GM18868 (cell line): ENCODE data around the gene CCDC149.
A peak's percentile ranks its signal among the peaks of the same experiment; 100 is the strongest.

Source experiments
- ATAC-seq: cut with Tn5 transposase; IDR thresholded peaks from one replicate; pipeline ENCODE4 v1.9.1; 2021; ENCODE audit warnings: mild to moderate bottlenecking, moderate library complexity; ENCODE audit not compliant: unreplicated experiment

The CCDC149 gene

DNA sequence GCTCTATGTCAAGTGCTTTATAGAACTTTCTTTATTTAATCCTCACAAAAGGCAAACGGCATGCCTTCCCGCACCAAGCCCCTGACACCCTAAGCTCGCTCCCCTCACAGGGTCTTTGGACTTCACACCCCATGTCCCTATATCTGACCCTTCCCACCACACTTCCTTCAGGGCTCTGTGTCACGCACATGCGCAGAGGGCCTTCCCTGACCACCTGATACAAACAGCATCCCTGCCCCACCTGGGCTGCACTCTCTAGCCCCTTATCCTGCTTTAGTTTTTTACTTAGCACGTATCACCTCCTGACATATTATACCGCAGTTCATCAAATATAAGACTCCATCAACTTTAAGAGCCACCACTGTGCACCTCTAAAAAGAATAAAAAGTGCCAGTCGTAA lies 67.7 kb downstream of the CCDC149 start:
- no peak for ATAC-seq

DNA sequence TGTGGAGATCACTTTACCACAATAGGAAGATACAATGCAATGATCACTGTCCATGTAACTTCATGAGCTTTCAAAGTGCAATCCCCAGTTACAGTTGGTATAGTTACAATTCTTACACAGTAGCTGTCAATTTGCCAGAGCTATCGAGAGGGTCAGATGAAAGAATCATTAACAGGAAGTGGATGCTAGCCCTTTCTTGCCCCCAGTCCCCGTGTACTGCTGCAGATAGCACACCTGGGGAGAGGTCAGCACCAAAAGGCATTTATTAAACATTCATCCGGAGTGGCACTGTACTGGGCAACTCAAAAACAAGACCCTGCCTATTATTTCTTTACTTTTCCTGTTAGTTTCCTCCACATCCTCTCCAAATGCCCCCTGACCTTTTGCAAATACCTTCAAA lies 69.7 kb downstream of the CCDC149 start:
- no peak for ATAC-seq

DNA sequence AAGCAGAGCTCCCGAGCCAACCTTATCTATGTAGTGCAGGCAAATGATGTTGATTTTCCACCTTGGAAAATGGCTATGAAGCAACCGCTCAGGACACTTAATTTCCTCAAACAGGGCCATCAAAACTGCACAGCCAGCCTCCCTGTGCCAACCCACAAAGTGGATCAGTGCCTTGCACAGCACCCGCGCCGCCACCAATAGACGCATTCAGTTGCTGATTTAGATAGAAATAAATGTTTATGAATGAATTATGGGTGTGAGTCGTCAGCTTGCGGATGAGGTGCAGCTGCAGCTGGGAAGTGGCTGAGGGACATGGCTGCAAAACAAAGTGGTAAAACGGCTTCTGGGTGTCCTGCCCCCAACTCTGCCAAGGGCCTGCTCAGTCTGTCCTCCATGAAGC lies 70.5 kb downstream of the CCDC149 start:
- no peak for ATAC-seq

DNA sequence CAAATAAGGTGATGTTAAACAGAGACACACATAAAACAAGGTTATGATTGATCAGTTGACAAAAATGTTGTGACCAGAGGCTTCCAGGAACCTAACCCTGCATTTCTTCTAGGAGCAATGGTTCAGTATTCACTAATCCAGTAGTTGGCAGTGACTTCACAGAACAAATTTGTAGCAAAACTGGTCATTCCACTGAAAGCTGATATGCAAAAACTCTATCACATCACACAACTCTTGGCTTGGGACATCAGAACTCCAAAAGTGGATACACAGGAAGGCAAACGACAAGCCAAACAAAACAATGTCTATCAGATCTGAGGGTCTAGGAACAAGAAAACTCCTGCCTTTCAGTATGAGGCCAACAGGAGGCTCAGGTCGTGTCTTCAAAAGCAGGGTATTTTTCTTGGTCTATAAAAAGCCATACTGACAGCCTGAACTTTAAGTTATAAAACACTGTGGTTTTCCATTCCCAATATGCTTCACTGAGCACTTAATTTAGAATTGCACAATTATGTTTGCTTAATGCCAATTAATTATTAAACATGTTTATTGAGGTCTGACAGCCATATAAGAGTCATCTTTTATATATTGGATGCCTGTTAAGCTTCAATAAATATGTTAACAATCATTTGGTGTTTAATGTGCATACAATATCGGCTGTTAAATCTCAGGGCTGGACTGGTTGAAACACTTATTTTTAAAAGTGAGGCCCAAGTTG lies 71.9 kb downstream of the CCDC149 start:
- no peak for ATAC-seq

DNA sequence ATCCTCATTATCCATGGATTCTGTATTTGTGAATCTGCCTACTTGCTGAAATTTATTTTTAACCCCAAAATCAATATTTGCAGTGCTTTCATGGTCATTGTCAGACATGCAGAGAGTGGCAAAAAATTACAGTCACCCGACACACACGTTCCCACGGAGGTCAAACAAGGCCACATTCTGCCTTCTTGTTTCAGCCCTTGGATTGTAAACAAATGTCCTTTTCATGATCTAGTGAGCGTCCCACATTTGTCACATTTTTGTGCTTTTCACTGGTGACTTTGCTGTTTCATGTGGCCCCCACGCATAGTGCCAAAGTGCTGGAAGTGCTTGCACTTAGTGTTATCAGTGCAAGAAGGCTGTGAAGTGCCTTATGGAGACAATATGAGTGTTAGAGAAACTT lies 72.5 kb downstream of the CCDC149 start:
- ATAC-seq: no peak

DNA sequence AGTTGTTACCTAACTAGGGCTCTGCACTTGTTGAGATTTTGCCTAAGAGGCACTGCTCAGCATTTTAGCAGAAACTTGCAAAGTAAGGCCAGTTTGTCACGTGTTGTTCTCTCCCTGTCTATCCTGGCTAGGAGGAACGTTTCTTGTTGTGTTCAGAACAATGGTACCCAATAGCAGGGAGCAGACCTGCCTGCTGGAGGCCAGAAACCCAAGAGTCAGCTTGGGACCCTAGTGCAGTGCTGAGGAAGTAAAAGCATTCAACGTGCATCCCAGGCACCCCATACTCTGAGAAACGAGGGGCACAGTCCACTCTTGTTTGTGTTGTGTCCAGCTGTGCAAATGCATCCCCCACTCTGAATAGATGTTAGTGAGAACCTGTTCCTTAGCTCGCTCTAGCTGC lies 75.1 kb downstream of the CCDC149 start:
- ATAC-seq: no peak

DNA sequence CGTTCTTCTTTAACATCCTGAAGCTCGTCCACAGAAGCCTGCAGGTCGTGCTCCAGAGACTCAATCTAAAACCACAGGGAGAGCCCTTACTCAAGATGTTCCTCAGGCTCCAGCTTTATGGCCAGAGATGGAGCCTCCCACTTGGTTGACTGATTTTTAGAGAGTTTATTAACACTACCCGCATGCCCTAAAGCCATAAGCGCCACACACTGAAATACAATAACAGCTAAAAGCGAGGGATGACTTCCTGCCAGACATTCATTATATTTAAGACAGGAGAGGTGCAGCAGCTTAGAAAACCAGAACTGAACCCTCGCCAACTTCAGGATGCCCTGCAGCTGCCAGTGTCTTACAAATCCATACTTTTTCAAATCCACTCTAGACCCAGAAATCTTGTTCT lies 75.5 kb downstream of the CCDC149 start:
- no peak for ATAC-seq

DNA sequence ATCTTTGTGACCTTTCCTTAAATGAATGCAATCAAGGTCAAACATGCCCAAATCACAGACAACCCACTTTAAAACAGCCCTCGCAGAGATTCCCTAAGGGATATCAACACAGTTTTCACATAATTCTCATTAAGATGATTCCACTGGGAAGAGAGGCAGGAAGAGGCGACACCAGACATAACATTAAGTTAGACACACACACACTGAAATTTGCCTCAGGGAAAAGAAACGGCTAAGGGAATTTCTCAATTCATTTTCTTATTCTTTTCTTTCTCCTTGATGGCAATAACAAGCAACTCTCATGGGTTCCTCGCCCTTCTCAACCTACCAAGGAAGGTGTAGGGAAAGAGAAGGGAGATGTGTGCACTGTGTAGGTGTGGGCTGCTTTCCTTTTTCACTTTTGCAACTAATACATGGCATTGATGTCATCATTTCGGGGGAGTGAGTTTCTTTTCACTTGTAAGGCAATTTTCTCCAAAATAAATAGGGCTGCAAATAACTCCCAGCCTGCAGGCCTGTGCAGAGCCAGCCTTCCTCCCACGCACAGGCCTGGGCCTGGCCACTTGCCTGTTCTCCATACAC lies 76.1 kb downstream of the CCDC149 start:
- no peak for ATAC-seq

DNA sequence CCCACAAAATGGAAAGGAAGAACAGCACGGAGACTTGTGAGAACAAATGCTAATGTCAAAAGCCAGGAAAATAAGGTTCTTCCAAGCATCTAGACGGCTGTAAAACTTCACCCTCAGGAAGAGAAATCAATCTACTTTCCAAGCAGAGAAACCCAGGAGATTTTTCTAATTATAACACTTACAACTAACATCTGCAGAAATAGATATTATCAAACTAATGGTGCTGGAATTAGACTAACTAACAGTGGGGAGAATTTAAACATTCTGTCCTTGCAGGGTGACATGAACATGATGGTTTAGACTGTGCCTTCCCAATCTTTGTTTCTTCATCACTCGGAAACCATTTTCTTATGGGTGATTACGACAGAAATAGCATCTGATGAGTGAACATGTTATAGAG lies 77.1 kb downstream of the CCDC149 start:
- ATAC-seq: no peak

DNA sequence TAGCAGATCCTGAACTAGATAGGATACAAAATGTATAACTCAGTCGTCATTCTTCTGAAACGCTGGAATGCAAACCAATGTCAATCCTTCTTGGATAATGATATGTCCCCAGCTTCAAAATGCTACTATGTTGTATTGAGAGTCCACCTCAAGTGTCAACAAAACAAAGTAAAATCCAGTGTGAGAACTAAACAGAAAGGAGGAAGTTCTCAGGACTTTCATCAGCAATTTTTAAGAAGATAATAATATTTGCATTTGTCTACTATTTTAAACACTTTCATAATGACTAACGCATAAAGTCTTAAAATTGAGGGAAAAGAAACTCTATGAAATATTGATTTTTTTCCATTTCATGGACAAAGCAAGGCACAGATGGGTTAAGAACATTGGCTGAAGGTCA lies 81.2 kb downstream of the CCDC149 start:
- peak; percentile 65 for ATAC-seq

DNA sequence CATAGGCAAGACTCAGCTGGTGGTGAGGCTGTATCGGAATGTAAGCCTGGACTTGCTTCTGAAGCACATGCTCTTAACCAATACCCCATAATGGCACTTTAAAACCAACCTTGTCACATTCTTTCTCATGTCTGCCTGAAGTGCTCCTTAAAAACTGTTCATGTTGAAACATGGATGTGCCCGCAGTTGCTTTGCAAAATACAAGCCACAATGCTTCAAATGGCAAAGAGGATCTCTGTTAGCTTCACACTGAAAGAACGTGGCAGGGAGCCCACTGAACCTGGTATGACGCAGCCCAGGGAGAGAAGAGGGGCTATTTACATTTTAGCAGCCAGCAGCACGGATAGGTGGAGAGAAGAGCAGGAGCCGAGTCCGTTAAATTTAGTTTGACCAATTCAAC lies 88.1 kb downstream of the CCDC149 start:
- no peak for ATAC-seq

DNA sequence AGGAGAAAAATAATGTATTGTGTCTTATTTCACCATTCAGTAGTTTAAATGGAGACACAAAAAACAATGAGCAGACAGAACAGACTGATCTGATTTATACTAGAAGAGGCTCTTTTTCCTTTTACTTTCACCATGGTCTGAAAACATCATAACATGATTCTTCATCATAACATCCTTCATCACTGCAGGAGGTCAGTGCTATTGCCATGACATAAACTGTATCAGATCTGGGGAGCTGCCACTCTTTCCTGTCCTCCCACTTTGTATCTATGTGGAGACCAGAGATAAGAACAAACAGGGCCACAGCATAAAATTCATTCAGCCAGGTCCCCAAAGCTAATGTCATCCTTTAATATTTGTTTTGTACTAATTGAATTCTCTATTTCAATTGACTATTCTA lies 92.3 kb downstream of the CCDC149 start:
- no peak for ATAC-seq

DNA sequence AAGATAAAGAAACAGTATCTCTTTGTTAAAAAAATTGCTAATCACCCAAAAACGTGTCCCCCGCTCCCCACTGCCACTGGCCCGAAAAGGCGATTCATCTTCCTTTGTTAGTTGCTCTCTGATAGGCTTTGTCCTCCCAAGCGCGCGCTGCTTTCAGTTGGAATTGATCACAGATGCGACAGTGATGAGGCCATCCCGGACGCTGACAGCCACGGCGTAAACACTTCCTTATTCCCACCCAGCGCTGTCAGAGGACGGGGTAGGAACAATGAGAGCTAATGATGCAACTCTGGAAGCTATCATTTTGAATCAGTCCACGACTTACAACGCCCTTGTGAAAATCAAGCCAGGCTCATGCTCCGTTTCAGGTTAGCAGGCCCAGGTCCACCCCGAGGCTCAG lies 96.0 kb downstream of the CCDC149 start:
- ATAC-seq: no peak

DNA sequence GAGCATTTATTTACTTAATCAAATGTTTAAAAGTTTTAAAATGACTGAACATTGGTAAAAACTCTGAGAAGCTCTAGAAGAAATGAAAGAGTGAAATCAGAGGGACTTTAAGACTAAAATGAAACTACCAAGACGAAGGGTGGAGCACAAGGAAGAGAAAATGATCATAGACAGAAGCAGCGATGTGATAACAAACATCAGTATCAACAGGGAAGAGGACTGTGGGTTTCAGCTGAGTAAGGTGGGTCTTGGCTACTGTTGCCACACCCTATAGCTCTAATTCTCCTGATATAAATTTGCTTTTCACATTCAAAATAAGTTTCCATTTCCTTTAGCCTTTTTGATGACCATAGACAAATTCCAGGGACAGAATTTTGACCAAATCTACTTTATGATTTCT lies 99.1 kb downstream of the CCDC149 start:
- no peak for ATAC-seq

DNA sequence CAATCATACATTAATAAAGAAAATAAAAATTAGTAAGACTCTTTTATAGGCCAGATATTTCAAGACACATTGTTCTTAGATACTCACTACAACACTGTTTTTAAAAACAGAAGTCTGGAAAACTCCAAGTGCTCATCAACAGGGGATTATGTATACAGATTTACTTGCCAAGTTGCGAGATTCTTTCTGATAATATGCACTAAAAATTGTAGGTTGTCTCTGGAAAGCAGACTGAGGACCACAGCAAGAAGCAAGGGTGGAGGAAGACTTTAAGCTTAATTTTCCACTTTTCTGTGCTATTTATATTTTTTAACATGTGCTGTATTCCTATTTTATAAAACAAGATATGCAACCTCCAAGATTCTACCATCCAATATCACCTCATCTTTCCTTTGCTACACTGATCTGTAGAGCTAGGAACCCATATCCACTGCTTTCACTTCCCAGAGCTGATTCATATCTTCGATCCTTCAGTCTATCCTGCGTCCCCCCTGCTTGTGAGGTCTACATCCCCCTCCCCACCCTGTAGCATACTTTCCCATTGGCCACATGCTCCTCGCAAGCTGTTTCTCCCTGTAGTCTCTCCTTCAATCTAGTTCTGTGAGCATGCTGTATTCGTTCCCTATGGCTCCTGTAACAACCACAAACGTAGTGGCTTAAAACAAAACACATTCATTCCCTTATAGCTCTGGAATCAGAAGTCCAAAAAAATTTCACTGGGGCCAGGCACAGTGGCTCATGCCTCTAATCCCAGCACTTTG lies 101.8 kb downstream of the CCDC149 start:
- no peak for ATAC-seq

DNA sequence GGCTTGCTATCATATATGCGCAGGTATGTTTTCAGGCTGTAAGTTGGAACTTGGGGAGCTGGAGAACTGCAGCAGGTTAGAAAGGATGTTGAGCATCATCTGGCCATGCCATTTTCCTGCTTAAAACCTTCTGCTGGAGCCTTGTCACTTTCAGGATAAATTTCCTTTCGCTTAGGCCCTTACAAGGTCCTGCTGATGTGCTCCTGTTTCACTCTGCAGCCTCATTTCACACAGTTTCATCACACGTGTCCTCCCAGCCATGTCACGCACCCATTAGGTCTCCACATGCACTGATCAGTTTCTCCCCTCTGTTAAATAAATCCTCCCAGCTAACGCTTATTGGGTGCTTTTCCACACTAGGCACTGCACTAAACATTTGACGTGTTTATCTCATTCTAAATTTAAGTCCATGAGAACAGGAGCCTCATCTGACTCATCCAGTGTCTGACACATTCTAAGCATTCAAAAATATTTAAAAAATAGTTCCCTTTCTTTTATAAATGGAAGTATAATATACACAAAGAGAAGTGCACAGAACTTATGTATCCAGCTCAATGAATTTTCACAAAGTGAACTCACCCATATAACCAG lies 102.9 kb downstream of the CCDC149 start:
- no peak for ATAC-seq

DNA sequence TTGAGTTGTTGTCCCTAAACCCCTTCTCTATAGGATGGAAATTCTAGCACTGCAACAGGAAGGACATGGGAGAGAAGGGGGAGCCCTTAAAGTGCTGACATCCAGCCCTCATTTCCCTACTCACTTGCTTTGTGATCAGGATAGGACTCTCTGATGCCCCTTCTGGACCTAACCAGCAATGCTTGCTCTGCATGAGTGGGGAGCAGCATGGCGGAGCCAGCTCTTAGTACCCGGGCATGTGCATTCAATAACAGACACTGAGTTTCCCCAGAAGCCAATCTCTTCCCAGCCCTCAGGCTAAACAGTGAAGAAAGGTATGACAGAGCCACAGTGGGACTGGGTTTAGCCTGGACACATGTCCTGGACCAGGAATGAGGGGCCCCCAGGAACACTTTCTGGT lies 103.5 kb downstream of the CCDC149 start:
- no peak for ATAC-seq

DNA sequence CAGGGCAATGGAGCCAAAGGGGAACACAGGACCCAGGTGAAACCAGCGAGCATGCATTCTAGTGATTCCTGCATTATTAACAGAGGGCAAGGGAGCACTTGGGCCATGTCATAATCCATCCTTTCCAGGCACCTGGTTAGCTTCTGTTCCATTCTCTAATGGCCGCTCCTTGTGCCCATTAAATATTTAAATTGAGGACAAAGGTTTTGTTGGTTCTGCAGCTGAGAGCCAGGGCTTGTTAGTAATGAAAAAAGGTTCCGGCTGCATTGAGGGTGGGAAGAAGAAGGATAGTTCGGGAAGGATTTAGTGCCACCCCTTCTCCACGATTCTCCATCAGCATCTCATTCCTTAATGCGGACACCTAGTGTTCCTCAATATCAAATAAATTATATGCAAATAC lies 103.9 kb downstream of the CCDC149 start:
- ATAC-seq: no peak

DNA sequence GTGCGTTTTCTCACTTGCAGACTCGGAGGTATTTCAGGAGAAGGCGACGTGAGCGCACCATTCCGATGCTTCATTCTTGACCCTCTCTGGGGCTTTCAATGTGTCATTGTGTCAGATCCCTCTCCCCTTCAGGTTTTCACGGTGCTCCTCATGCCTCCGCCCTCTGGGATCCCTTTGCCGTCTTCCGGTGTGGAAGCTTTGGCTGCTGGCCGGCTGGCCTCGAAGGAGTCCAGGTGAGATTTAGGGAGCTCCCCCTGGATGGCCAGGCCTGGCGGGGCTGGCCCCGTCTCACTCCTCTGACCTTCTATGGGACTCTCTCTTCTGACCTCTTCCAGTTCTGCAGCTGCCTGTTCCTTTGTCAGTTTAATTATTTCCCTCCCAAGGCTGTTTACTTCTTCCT lies 104.6 kb downstream of the CCDC149 start:
- no peak for ATAC-seq

DNA sequence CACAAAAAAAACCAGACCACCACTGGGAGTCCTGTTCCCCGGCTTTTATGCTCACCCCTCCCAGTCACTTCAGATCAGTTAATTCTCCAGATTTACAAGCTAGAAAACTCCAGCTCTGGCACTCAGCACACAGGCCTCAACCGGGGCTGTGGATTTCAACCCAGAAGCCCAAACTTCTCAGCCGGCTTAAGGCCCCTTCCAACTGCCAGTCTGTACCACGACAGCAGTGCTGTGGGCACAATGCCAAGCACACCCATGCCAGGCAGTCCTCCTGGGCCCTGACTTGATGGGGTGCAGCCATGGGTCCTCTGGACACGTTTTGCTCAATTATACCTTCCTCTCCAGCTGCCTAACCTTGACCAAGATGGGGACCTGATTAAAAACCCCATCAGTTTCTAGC lies 105.2 kb downstream of the CCDC149 start:
- no peak for ATAC-seq

DNA sequence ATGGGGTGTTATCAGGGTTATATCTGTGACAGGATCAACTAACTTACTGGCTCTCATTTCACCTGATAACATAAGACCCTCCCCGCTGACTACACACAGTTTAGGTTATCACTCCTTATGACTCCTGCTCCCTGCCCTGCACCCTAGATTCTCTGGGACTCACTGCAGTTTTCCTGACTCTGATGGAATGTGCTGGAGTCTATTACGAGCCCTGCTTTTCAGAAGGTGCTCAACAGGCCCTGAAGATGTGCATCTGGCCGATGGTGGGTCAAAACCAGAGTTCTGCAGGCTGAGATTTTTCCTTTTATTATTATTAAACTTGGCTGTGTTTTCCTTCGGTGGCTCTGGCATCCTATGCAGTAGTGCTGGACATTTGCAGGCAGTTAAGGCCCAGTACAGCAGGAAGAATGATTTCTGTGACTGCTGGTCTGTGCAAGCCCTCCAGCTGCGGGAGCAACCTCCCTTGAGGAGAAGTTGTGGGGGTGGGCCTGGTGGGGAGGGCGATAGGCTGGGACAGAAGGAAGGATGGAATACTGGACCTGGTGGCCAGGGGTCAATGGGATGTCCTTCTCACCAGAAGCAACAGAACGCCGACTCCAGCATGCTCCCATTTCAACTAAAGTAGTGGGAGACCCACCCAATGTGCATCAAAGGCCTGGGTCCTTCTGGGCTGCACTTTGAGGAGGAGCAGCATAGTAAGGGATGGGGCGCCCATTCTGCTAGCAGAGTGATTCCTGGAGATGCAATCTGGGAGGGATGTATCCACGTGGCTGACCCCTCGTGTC lies 106.4 kb downstream of the CCDC149 start:
- ATAC-seq: no peak
